Measurements from ENCODE around the gene SF3B4.
A peak's percentile ranks its signal among the peaks of the same experiment; 100 is the strongest.

The SF3B4 gene

DNA sequence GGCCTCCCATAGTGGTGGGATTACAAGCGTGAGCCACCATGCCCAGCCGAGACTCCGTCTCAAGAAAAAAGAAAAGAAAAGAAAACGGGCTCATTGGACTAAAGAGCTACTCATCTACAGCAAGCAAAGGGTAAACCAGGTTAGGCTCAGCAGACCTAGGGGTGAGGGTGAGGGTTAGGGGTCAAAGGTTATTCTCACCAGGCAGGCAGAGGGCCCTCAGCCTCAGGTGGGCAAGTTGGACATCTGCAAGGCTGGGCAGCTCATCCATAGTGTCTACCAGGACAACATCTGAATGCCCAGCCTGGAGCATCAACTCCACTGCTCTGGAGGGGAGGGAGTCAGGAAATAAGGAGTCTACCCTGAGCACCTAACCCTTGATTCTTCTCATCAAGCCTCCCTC is 5.6 kb upstream of the SF3B4 start:
- no peak for DNase-seq (ENCODE audit: low read depth in 2 of 3, low spot score in 1 of 3)

DNA sequence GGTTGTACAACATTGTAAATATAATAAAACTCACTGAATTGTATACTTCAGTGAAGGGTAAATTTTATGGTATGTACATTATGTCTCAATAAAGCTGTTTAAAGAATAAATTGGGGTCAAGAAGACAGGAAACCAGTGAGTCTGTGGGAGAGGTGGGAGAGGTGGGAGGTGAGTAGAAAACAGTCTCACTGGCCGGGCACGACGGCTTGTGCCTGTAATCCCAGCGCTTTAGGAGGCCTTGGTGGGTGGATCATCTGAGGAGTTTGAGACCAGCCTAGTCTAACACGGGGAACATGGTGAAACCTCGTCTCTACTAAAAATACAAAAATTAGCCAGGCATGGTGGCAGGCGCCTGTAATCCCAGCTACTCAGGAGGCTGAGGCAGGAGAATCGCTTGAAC is 4.9 kb upstream of the SF3B4 start:
- DNase-seq (ENCODE audit: low read depth in 2 of 3, low spot score in 1 of 3): no peak

DNA sequence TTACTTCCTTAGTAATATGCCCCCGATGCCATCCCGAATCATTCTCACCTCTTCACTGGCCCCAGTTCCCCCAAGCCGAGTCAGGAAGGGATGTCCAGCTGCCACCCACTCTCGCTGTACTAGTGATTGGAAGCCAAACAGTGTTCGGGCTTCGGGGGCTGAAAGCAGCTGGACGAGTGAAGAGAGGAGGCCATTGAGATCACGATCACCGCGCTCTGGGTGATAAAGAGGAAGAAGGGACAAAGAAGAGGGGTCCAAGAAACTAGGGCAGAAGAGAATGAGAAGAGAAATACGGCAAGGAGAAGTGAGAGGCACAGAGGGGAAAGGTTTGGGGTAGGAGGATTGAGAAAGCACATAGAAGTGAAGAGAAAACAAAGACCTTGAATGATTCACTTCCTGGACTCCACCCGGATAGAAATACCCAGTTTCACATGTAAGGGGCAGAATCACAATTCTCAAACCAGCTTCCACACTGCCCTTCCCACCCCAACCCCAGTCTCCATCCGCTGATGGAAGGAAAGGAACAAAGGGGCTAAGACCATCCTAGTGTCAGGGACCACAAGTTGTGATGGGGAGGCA is 3.7 kb upstream of the SF3B4 start:
- DNase-seq (ENCODE audit: low read depth in 2 of 3, low spot score in 1 of 3): no peak

DNA sequence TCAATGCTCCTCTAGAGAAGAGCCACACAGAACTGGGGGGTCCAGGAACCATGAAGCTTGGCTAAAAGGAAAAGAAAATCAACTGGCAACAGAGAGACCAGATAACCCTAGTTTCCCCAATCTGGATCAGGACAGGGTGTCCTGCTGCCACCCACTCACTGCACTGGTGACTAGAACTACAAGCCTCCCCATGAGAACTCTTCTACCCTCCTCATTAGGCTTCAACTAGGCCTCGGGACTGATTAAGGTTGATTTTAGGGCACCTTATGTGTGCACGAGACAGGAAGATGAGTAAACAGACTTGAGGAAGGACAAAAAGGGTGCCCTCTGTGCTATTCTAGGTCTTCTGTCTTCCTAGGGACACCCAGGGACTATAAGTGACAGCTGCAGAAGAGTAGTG is 2.3 kb upstream of the SF3B4 start:
- DNase-seq (ENCODE audit: low read depth in 2 of 3, low spot score in 1 of 3): no peak

DNA sequence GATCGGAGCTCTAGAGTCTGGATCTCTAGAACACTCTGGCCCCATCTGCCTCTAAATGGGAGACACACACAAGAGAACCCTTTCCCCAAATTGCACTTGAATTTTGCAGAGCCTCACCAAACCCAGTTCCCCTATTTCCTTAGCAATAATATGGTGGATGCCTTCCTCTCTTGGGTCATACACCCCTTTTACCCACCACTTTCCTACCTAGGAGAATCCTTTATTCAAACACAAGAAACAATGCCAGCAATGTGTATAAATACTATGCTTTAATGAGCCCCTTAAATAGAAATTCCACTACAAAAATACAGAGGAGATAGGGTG is 760 bp upstream of the SF3B4 start:
- DNase-seq (ENCODE audit: low read depth in 2 of 3, low spot score in 1 of 3): no peak

DNA sequence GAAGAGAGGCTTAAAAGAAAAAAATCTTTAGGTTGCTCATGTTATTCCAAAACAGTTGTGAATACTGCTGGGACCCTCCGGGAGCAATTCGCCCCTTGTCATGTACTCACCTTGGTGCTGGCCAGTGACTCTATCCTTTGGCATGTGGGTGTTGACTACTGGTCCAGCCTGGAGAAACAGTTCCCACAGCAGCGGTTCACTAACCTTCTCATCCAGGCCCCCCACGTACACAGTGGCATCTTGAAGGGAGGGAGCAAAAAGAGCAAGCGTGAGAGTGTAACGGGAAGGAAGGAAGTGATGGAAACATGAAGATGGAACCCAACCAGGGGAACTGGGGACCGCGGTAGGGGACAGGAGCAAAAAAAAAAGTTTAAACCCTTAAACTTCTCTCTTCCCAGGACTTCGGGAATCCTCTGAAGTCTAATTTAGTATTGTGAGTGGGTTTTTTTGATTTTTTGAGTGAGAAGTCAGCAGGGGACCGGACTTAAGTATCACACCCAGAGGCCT is 494 bp downstream of the SF3B4 start:
- no peak for DNase-seq (ENCODE audit: low read depth in 2 of 3, low spot score in 1 of 3)

DNA sequence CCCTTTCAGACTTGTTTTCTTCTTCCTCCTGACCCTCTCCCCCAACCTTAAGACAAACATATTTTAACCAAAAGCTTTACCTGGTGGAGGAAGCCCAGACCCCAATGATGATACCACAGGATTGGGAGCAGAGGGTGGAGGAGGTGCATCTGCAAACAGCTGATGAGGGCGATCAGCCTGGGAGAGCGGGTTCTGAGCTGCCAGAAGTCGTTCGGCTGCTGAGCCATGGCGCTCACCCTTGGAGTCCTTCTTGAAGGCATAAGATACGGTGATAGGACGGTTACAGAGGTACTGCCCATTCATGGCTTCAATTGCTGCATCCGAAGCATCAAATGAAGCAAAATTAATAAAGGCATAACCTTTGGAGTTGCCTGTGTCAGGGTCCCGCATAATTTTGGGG is 1.3 kb downstream of the SF3B4 start:
- no peak for DNase-seq (ENCODE audit: low read depth in 2 of 3, low spot score in 1 of 3)

DNA sequence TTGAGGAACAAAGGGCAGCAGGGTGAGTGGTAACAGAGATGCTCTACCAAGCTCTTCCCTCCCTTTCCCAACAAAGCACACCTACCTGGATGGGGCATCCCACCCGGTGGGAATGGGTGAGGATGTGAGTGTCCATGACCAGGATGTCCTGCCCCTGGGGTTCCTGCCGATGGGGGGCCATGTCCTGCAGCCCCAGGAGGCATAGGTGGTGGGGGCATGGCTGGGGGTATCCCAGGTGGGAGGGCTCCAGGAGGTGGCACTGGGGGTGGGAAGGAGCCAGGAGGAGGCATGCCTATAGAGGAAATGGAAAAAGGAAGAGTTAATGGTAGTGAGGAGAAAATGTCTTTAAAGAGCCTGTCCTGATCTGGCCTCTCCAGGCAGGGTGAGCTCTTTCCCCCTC is 1.9 kb downstream of the SF3B4 start:
- DNase-seq (ENCODE audit: low read depth in 2 of 3, low spot score in 1 of 3): no peak

DNA sequence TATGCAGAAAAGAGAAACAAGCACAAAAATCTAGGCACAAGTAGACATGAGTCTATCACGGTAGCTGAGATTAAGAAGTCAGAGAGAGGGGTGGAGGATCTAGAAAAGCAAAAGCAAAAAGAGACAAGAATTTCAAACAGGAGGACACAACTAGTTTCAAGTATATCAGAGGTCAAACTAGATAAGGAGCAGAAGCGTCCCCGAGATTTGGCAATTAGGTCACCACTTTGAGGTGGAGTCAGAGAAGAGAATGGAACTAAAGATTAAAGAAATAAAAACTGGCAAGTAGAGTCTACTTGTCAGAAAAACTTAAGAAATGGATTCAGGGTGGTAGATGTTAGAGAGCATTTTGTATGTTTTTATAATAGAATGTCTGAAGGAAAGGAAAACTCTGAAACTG is 2.3 kb downstream of the SF3B4 start:
- no peak for DNase-seq (ENCODE audit: low read depth in 2 of 3, low spot score in 1 of 3)

DNA sequence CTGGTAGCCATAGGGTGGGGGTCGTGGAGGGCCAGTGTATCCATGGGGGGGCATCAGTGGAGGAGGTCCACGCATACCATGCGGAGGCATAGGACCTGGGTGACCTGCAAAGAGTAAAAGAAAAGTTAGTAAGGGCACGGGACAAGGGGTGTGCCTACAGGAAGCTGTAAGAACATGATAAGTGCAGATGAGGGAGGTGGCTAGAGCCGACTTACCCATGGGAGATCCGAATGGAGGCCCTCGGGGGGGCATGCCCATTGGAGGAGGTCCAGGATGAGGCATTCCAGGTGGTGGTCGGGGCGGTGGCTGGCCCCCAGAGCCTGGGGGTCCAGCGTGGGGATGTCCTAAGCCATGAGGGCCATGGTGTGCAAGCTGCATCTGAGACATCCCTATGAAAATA is 4.0 kb downstream of the SF3B4 start:
- DNase-seq (ENCODE audit: low read depth in 2 of 3, low spot score in 1 of 3): no peak

DNA sequence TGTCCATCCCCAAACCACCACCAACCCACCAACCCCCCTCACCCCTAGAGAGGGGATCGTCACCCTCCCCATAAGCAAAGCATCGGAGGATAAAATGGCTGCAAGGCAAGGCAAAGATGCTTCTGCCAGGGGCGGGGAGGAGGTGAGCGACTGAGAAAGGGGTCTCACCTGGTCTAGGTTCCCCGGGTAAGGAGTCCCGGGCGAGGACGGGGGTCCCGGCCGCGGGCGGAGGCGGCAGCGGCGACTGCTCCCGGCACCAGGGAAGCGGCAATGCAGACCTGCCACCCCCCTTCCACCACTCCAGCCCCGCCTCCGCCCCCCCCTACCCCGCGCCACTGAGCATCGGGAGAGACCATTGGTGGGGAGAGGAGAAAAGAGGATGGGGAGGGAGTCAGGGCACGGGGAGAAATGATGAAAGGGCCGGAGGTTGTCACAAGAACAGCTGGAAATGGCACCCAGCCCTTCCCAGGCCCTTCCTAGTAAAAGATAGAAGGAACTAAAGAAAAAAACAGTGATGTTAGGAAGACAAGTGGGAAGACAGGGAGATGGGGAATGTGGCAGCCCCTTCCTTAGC is 9.9 kb downstream of the SF3B4 start, which contains the start of gene SV2A:
SV2A (minus strand) TSS at position 274 of the 574 bp plus-strand sequence. CDS start 4,004 bp downstream, outside the sequence.
- DNase-seq (ENCODE audit: low read depth in 2 of 3, low spot score in 1 of 3): peak in 1 of 3 donors; percentile 43

DNA sequence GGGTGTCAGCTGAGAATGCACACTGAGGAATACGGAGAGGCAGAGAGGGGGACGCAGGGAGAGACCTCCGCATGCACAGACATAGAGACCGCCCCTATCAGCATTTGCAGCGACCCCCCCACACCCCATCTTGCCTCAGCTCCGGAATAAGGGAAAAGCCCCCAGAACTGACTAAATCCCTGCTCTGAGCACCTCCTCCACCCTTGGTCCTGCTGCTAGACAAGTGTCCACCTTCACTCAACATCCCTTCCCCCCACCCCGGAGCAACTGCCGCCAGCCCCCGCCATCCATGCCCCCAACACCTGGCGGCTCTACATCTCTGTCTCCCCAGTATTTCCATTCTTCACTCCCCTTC is 10.7 kb downstream of the SF3B4 start:
- no peak for DNase-seq (ENCODE audit: low read depth in 2 of 3, low spot score in 1 of 3)

DNA sequence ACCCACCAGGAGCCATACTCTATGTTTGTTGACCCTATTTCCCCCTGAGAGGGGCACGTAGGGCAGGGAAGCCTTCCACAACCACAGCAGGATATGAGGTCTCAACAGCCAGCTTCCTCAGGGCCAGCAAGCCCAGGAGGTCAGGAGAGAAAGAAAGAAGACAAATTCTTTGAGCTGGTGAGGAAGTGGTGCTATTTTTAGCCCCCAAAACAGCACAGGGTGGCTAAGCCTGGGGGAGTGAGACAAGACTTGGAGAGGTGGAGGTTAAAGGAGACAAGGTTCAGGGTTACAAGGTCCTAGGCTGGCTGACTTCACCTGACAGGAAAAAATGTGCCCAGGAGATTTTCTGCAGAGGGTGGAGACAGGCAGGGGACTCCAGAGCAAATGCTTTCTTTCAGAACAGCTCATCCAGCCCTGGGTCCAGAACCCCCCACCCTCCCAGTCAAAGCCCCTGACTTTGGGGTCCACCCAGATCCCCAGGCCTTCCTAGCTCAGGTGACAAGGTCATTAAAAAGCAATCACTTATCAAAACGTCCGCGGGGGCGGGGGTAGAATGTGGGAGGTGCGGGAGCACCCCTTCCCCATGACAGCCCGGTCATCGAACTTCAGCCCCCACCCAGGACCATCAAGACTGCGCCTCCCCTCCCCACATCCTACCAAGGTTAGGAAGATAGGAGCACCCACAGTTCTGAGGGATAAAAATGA is 11.3 kb downstream of the SF3B4 start:
- no peak for DNase-seq (ENCODE audit: low read depth in 2 of 3, low spot score in 1 of 3)

DNA sequence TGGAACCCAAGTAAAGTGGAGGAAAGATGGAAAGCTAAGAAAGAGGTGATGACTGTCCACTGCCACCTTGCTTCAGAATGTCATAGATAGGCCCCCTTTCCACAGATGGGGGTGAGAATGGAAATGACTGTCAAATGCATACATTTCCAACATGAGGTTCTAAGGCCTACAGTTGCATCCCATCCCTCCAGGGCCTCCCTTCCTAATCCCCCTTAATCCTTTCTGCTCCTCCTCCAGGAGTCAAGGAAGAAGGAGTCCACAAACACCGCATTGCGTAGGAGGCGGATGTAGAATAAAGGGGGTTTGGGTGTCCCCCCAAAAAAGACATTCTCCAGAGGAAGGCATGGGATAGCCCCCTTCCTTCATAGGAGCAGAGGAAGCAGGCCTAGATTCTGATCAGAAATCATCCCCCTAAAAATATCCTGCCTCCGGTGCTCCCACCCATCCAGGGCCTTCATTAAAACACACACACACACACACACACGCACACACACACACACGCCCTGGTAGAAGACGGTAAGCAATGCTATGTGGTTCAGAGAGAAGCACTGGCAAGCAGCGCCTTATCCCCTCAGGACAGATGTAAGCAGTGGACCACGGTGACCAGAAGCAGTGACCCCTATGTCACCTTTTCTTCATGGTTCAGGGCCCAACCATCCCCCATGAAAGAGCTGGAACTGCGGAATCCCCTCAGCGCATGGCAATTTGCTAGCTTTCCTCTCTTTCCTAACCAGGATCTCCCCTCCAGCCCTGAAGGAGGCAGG is 12.0 kb downstream of the SF3B4 start:
- DNase-seq (ENCODE audit: low read depth in 2 of 3, low spot score in 1 of 3): no peak

DNA sequence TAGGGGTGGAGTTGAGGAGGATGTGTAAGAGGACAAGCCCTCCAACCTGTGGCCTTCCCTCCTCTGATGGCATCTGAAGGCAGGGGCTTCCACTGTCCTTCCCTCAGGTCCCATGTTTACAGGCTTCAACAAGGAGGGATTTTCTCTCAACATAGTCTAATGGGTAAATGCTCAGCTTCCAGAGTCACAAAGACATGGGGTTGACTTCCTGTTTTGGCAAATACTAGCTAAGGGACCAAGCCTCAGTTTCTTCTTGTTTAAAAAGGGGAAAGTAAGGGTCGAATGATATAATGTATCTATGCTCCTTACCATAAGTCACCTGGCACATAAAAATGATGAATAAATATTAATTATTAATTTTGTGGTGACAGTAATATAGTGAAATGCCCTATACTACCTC is 13.1 kb downstream of the SF3B4 start:
- DNase-seq (ENCODE audit: low read depth in 2 of 3, low spot score in 1 of 3): no peak

DNA sequence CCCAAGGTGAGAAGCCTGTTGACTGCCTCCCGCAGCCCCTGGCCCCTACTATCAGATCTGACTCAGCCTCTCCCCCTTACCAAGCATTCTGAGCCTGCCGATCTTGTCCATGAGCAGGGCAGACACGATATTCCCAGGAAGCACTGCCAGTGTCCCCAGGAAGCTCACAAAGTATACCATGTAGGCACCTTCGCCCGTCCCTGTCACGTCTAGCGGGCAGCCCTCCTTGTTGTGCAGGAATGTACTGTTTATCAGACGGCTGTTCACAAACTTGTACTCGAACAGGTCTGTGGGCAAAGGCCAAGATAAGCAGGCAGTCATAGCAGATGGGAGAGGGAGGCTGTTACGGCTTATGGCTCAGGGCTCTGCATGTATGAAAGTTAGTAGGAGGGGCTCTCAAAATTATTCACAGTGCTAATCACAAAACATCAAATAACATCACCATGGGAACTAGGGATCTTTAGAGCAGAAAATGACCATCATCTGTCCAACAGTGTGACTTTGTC is 21.0 kb downstream of the SF3B4 start:
- DNase-seq (ENCODE audit: low read depth in 2 of 3, low spot score in 1 of 3): no peak

DNA sequence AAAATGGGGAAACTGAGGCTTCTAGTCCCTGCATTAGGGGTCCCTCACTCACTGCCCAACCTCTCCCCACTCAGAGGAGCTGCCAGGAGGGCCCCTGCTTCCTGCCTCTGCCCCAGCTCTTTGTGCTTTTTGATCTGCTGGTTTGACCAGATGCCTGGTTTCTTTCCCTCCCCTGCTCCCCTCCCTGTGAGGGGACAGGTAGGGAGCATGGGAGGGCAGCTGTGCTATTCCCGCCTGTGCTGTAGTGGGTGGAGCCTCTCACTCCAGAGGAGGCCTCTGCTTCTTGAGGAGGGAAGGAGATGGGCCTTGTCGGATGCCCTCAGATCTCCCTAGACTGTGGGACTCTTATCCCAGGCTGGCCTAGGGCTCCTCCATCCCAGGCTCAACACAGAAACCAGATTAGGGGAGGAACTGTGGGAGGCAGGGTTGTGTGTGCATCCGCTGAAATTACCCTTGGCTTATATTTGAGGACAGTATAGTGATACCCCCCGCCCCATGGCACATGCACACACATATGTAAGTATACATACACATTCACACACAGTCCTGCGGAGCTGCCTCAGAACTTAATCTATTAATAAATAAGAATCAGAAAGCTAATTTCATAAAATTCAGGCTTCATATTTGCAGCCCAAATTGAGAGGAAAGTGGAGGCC is 23.6 kb downstream of the SF3B4 start:
- no peak for DNase-seq (ENCODE audit: low read depth in 2 of 3, low spot score in 1 of 3)

DNA sequence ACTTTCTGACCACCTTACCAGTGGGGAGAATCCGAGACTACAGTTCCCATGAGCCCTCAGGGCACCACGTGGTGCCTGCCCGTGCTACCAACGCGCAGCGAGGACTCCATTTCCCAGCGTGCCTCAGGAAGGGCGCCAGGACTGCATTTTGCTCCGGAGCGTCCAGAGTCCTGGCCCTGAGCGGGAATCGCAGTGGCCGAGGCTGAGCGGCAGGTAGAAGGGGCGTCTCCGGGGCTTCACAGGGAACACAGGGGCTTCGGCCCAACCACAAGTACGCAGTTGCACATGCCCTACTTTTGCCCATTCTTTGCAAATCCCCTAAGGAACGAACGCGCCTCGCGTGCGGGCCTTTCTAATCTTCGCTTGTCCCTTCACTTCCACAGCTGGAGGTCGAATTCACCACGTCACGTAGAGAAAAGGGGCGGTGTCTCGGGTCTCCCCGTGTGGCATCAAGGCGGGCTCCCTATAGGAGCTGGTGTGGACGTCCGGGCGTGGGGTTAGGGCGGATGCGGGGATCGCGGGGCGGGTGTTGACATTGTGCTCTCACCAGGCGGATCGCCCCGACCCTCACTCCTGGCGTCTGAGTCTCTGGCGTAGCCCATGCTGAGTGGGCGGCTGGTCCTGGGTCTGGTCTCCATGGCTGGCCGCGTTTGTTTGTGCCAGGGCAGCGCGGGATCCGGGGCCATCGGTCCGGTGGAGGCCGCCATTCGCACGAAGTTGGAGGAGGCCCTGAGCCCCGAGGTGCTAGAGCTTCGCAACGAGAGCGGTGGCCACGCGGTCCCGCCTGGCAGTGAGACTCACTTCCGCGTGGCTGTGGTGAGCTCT is 27.9 kb downstream of the SF3B4 start, which contains the start of gene BOLA1:
BOLA1 (plus strand) TSS at position 109 of the 825 bp plus-strand sequence; CDS start at position 601, 492 bp downstream.
- DNase-seq (ENCODE audit: low read depth in 2 of 3, low spot score in 1 of 3): peak; percentile 67 to 81 (median 75)

DNA sequence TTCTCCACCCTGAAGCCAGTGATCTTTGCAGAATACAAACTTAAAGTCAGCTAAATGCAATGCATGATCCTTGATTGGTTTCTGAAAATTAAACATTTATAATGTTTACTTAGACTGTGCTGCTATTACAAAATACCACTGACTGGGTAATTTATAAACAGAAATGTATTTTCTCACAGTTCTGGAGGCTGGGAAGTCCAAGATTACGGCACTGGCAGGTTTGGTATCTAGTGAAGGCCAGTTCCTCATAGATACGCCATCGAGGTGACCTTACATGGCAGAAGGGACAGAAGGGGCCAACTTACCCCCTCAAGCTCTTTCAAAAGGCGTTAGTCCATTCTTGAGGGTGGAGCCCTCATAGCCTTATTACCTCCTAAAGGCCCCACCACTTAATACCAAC is 31.0 kb downstream of the SF3B4 start:
- no peak for DNase-seq (ENCODE audit: low read depth in 2 of 3, low spot score in 1 of 3)

DNA sequence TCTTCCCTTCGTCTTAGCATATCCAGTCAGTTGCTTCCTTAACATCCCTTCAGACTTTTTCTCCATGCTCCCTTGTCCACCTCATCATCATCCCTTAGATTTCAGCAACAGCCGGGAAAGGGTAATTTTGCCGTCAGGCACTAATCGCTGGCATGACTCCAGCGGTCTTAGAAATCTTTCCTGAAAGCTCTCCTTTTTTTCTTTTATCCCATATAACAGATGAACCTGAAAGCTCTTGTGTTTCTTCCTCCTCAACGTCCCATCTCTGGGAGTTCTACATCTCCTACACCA is 38.7 kb downstream of the SF3B4 start:
- DNase-seq (ENCODE audit: low read depth in 2 of 3, low spot score in 1 of 3): no peak

Measured in stimulated activated CD4-positive, alpha-beta T cell treated with anti-CD3 and anti-CD28 coated beads, Interleukin-12 subunit alpha, Interleukin-12 subunit beta, amount 100 ng/mL, for 48 hours (primary cell).